Naive thymus-derived CD4-positive, alpha-beta T cell (primary cell): ENCODE measurements around the gene TP53I11. TPM values are rescaled to one million over a fixed set of nuclear protein-coding genes. Genes with fewer than 3 reads are reported as not detected.

ENCODE experiments used
- ATAC-seq: fragments of 150-1000 bp; cut with Tn5 transposase; 2 replicates; pipeline ENCODE4 v1.10.0; 2021; ENCODE audit warnings: mild to moderate bottlenecking, moderate library complexity
- CTCF ChIA-PET: fragments of 350-600 bp; sonication (Branson Sonifier 250); formaldehyde crosslinking; loops from one replicate; lab custom pipeline; 2021; ENCODE audit warnings: antibody characterized with exemption; lab: Charles Lee
- POLR2A ChIA-PET: fragments of 350-600 bp; sonication (Branson Sonifier 250); formaldehyde crosslinking; loops from one replicate; lab custom pipeline; 2021; ENCODE audit warnings: antibody characterized with exemption, inconsistent platforms; lab: Charles Lee
- DNase-seq, 9 donors: peaks; one replicate each; pipeline versions ENCODE4 v3.0.0 to v3.0.0-alpha.2; 2020 to 2022; ENCODE audit warnings: mixed read lengths in 1 of 9
- H3K27ac ChIP-seq: one replicate; pipeline ENCODE4 v1.7.0; 2013; ENCODE audit warnings: mild to moderate bottlenecking, low read depth, low read length, moderate library complexity
- H3K27me3 ChIP-seq, 2 donors: one replicate each; pipeline ENCODE4 v1.7.0; 2013; ENCODE audit warnings: low read length in 2 of 2, mild to moderate bottlenecking in 2 of 2, moderate library complexity in 2 of 2; ENCODE audit not compliant: control insufficient read depth in 2 of 2, insufficient read depth in 2 of 2
- H3K36me3 ChIP-seq, 3 experiments: 1 replicate in 2 of 3; 2 replicates in 1 of 3; pipeline ENCODE4 v1.7.0; 2013; ENCODE audit warnings: low read length in 3 of 3, mild to moderate bottlenecking in 3 of 3, moderate library complexity in 1 of 3; ENCODE audit not compliant: insufficient read depth in 3 of 3, control insufficient read depth in 2 of 3
- H3K4me1 ChIP-seq, 2 donors: one replicate each; pipeline ENCODE4 v1.7.0; 2013; ENCODE audit warnings: low read length in 2 of 2, mild to moderate bottlenecking in 2 of 2, moderate library complexity in 1 of 2; ENCODE audit not compliant: control insufficient read depth in 2 of 2, insufficient read depth in 2 of 2
- H3K4me3 ChIP-seq: 2 replicates; pipeline ENCODE4 v1.7.0; 2013; ENCODE audit warnings: mild to moderate bottlenecking, low read length
- H3K9me3 ChIP-seq, 3 experiments: 1 replicate in 2 of 3; 2 replicates in 1 of 3; pipeline ENCODE4 v1.7.0; 2013; ENCODE audit warnings: low read length in 3 of 3; ENCODE audit not compliant: control insufficient read depth in 2 of 3
- H3K27ac Mint-ChIP-seq, 9 donors: one replicate each; pipeline ENCODE4 v1.8.0; 2020 to 2022; ENCODE audit warnings: mixed read lengths in 9 of 9, mild to moderate bottlenecking in 8 of 9, moderate library complexity in 5 of 9, inconsistent platforms in 2 of 9
- H3K27me3 Mint-ChIP-seq, 5 donors: one replicate each; pipeline ENCODE4 v1.8.0; 2021 to 2022; ENCODE audit warnings: mixed read lengths in 5 of 5, mild to moderate bottlenecking in 1 of 5
- H3K36me3 Mint-ChIP-seq, 5 donors: one replicate each; pipeline ENCODE4 v1.8.0; 2020 to 2022; ENCODE audit warnings: mixed read lengths in 5 of 5, mild to moderate bottlenecking in 3 of 5, inconsistent platforms in 1 of 5
- H3K4me1 Mint-ChIP-seq, 7 donors: one replicate each; pipeline ENCODE4 v1.8.0; 2020 to 2022; ENCODE audit warnings: mixed read lengths in 7 of 7, mild to moderate bottlenecking in 3 of 7, inconsistent platforms in 1 of 7
- H3K4me3 Mint-ChIP-seq, 10 donors: one replicate each; pipeline ENCODE4 v1.8.0; 2020 to 2022; ENCODE audit warnings: mild to moderate bottlenecking in 10 of 10, mixed read lengths in 10 of 10, moderate library complexity in 6 of 10, inconsistent platforms in 2 of 10
- H3K9me3 Mint-ChIP-seq, 11 donors: one replicate each; pipeline ENCODE4 v1.8.0; 2020 to 2022; ENCODE audit warnings: mixed read lengths in 11 of 11, mild to moderate bottlenecking in 4 of 11, inconsistent platforms in 1 of 11, moderate library complexity in 1 of 11
- intact Hi-C, 2 donors: fragments of 100-400 bp; cut with micrococcal nuclease; formaldehyde crosslinking; loops; one replicate each; pipeline ENCODE4 v1.15.1; 2023
- polyA plus RNA-seq, 2 donors: library from polyadenylated mRNA; unstranded; fragments of 300-500 nt; fragmentation: Illumina TruSeq; gene quantifications; one replicate each; pipeline ENCODE4 v1.2.3, GENCODE V29; 2021
- total RNA-seq, 6 experiments: library from RNA in 5 of 6; stranded (reverse) in 5 of 6; gene quantifications; 1 replicate in 5 of 6; 2 replicates in 1 of 6; pipeline ENCODE4 v1.2.3 and lab custom pipeline; 2021 to 2026

Gene TP53I11
- total and polyA plus RNA-seq, 7 experiments from 2014 or later, result 0.35 to 7.6 (median 1.2) TPM

DNA sequence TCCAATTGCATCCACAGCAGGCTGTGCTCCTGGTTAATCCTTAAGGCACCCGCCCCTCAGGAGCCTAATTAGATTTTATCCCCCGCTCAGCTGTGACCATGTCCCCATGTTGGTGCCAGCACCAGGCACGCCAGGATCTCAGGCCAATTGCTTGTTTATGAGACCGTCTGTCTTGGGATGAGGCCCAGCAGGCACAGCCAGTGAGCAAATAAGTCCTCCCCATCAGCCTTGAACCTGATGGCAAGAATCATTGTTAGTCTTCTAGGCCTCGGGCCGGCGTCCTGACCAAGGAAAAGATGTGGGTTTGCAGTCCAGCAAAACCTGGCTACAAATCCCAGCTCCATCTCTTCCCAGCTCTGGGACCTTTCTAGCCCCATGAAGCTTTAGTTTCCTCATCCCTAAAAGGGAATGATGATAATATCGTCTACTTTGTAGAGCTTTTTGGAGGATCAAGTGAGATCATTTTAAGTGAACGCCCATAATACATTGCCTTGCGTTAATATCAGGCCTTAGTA is 57.3 kb downstream of the TP53I11 start:
- H3K4me1 ChIP-seq, result no peaks in the 10 kb centered on the region
- H3K4me3 ChIP-seq, result no peak overlapping the region
- ChIA-PET POLR2A (no interaction called here), CTCF (no interaction called here)
- peaks cover 3 to 24% (median 17%) of the 10 kb centered on the region in 5 donors for H3K36me3 Mint-ChIP-seq
- H3K4me3 Mint-ChIP-seq, result no peak overlapping the region
- no peak overlapping the region for H3K27ac ChIP-seq
- H3K27me3 Mint-ChIP-seq, result no peaks in the 10 kb centered on the region
- peaks cover 0 to 9% (median 0%) of the 10 kb centered on the region in 11 donors for H3K9me3 Mint-ChIP-seq
- DNase-seq (no peak), ATAC-seq (no peak)
- peaks cover 0 to 12% (median 4%) of the 10 kb centered on the region in 7 donors for H3K4me1 Mint-ChIP-seq
- H3K27me3 ChIP-seq, result no peaks in the 10 kb centered on the region
- H3K9me3 ChIP-seq, result no peaks in the 10 kb centered on the region
- intact Hi-C loops, result loop anchor here (5.0 kb wide), 1 partner anchor 336 kb away; no protein-coding TSS in a partner anchor
- peaks cover 0 to 13% (median 0%) of the 10 kb centered on the region in 3 experiments for H3K36me3 ChIP-seq
- peak overlapping the region in 1 of 9 donors; percentile 45 for H3K27ac Mint-ChIP-seq

DNA sequence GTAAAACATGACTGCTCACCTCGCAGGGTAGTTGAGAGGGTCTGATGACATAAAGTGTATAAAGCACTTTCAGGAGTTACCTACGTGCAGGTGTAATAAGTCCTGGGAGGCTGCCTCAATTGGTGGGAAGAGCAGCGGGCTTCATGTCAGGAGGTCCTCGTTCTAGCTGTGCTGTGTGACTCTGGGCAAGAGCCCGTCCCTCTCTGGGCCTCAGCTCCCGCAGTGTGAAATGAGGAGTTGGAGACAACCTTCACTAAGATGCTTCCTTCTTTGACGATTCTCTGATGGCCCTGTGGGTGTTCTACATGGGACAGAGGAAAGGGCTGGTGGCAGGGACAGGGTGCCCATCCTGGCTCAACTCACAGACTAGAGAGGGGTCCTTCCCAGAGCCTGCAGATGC is 57.8 kb downstream of the TP53I11 start:
- Histone ChIP-seq H3K9me3 (no peaks in the 10 kb centered on the region), H3K4me1 (no peaks in the 10 kb centered on the region), H3K4me3 (no peak overlapping the region), H3K36me3 (peaks cover 0 to 11% (median 0%) of the 10 kb centered on the region in 3 experiments), H3K27ac (no peak overlapping the region), H3K27me3 (no peaks in the 10 kb centered on the region)
- Mint-ChIP-seq H3K4me3 (no peak overlapping the region), H3K4me1 (peaks cover 0 to 10% (median 4%) of the 10 kb centered on the region in 7 donors), H3K9me3 (peaks cover 0 to 4% (median 0%) of the 10 kb centered on the region in 11 donors), H3K27me3 (no peaks in the 10 kb centered on the region), H3K27ac (no peak overlapping the region), H3K36me3 (peaks cover 3 to 19% (median 12%) of the 10 kb centered on the region in 5 donors)
- ChIA-PET POLR2A (no interaction called here), CTCF (no interaction called here)
- DNase-seq (no peak), ATAC-seq (no peak)
- intact Hi-C loops, result loop anchor here (5.0 kb wide), 1 partner anchor 336 kb away; no protein-coding TSS in a partner anchor

DNA sequence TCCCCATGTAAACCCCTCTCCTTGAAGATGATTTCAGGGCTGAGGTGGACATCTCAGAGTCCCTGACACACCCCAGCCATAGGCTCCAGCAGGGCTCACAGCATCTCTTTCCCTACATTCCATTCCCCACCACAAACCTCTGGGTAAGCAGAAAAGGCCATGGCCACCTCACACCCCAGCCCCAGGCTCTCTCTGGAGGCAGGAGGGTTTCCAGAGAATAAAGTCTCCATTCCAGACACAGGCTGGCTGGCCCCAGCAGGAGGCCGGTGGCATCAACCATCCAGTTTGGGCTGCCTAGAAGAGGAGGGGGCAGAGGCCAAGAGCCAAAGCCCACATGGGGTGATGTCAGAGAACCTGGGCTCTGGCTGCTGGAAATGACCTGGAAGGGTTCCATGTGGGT is 61.4 kb downstream of the TP53I11 start:
- peaks cover 0 to 20% (median 4%) of the 10 kb centered on the region in 5 donors for H3K36me3 Mint-ChIP-seq
- ATAC-seq (no peak), DNase-seq (no peak)
- H3K27ac Mint-ChIP-seq, result no peak overlapping the region
- H3K4me3 Mint-ChIP-seq, result no peak overlapping the region
- Histone ChIP-seq H3K4me3 (no peak overlapping the region), H3K27me3 (no peaks in the 10 kb centered on the region), H3K36me3 (no peaks in the 10 kb centered on the region), H3K4me1 (no peaks in the 10 kb centered on the region), H3K27ac (no peak overlapping the region), H3K9me3 (no peaks in the 10 kb centered on the region)
- H3K27me3 Mint-ChIP-seq, result no peaks in the 10 kb centered on the region
- H3K4me1 Mint-ChIP-seq, result peaks cover 0 to 8% (median 4%) of the 10 kb centered on the region in 7 donors
- no peaks in the 10 kb centered on the region for H3K9me3 Mint-ChIP-seq
- intact Hi-C loops, result no loop called here
- ChIA-PET POLR2A (no interaction called here), CTCF (interaction anchor here (0.8 kb wide), 2 partner anchors 22 to 772 kb away, joined by 3 to 5 read pairs; no protein-coding TSS in a partner anchor)

DNA sequence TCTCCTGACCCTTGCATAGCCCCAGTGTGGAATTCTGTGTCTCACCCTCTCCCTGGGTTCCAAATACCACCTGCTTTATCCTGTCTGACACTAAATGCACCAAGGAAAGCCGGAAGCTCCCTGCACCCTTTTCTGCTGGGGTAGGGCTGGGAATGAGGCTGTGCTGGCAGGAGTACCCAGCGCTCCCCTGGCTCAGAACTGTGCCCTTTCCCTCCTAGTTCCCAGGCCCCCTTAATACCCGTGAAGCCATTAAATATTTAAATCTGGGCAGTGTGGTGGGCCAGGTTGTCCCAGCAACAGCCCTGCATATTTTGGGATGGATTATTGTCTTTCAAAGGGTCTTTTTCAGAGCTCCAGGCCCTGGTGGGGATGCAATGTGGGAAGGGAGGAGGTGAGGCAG is 63.0 kb downstream of the TP53I11 start:
- Mint-ChIP-seq H3K9me3 (no peaks in the 10 kb centered on the region), H3K4me3 (no peak overlapping the region), H3K4me1 (peaks cover 0 to 11% (median 3%) of the 10 kb centered on the region in 7 donors), H3K36me3 (peaks cover 0 to 24% (median 7%) of the 10 kb centered on the region in 5 donors), H3K27ac (peak overlapping the region in 2 of 9 donors; percentile 41 to 54), H3K27me3 (no peaks in the 10 kb centered on the region)
- no peak for ATAC-seq
- ChIA-PET CTCF (no interaction called here), POLR2A (no interaction called here)
- DNase-seq, result no peak
- intact Hi-C loops, result no loop called here
- H3K36me3 ChIP-seq, result no peaks in the 10 kb centered on the region
- H3K27ac ChIP-seq, result no peak overlapping the region
- H3K9me3 ChIP-seq, result no peaks in the 10 kb centered on the region
- no peaks in the 10 kb centered on the region for H3K4me1 ChIP-seq
- H3K4me3 ChIP-seq, result no peak overlapping the region
- no peaks in the 10 kb centered on the region for H3K27me3 ChIP-seq

DNA sequence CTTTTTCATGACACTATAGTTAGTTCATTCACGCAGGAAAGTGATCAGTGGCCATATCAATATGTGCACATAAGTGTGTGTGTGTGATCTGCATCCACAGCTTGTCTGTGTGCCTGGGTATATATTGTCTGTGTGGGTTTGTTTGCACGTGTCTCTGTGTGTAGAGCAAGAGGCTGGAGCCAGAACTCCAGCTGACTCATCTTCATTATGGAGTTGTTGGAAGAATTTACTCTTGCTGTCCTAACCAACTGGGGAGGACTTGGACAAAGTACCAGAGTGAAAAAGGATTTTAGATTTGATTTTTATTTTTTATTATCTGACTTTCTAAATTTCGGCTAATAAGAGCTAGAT is 63.9 kb downstream of the TP53I11 start:
- no peaks in the 10 kb centered on the region for H3K27me3 Mint-ChIP-seq

DNA sequence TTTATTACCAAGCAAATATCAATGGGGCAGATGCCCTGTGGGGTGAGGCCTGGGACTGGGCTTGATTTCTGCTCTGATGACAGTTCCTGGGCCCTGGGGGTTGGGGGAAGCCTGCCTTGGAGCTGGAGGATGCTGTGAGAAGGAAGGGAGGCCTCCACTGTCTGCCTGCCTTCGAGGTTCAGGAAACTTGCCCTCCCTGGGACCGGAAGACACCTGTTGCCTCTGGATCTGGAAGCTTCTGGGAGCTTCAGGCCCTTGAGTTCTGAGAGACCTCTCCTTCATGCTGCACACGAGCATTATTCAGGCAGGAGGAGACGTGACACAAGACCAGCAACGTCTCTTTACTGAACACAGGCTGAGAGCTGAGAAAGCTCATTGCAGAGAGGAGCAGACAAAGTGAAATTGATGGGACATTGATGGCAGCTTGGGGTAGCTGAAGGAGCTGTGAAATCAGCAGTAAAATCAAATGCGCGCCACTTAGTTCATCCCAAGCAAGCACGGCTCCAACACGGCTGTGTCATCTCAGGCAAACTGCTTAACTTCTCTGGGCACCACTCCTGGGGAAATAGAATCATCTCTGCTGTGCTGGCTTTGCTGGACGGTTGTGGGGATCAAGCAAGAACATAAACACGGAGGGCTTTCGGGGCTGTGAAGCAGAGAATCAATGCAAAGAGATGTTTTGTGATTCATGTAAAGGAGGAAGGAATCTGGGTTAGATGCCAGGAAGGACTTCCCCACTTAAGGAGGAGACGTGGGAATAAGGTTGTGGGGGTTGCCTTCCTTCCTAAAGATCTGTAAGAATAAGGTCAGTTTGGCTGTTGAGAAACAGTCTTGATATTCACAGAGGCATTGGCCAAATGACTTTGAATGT is 64.5 kb downstream of the TP53I11 start:
- H3K27ac ChIP-seq, result no peak overlapping the region
- H3K4me3 ChIP-seq, result no peak overlapping the region
- no peaks in the 10 kb centered on the region for H3K9me3 Mint-ChIP-seq
- H3K36me3 ChIP-seq, result no peaks in the 10 kb centered on the region
- no peaks in the 10 kb centered on the region for H3K27me3 ChIP-seq
- no peak for ATAC-seq
- no peaks in the 10 kb centered on the region for H3K27me3 Mint-ChIP-seq
- peaks cover 0 to 29% (median 10%) of the 10 kb centered on the region in 5 donors for H3K36me3 Mint-ChIP-seq
- CTCF ChIA-PET, result no interaction called here
- intact Hi-C loops, result no loop called here
- H3K4me1 Mint-ChIP-seq, result peaks cover 0 to 8% (median 3%) of the 10 kb centered on the region in 7 donors
- H3K27ac Mint-ChIP-seq, result peak overlapping the region in 3 of 9 donors; percentile 2 to 73 (median 4)
- no peak for DNase-seq
- no peaks in the 10 kb centered on the region for H3K9me3 ChIP-seq
- H3K4me1 ChIP-seq, result no peaks in the 10 kb centered on the region
- POLR2A ChIA-PET, result no interaction called here
- H3K4me3 Mint-ChIP-seq, result no peak overlapping the region

More for the DNA sequence above, 63.9 kb downstream of the TP53I11 start:
- POLR2A ChIA-PET, result no interaction called here
- Histone ChIP-seq H3K9me3 (no peaks in the 10 kb centered on the region), H3K4me1 (no peaks in the 10 kb centered on the region), H3K27ac (no peak overlapping the region), H3K36me3 (no peaks in the 10 kb centered on the region), H3K4me3 (no peak overlapping the region), H3K27me3 (no peaks in the 10 kb centered on the region)
- intact Hi-C loops, result no loop called here
- DNase-seq (no peak), ATAC-seq (no peak)
- H3K36me3 Mint-ChIP-seq, result peaks cover 0 to 29% (median 10%) of the 10 kb centered on the region in 5 donors
- CTCF ChIA-PET, result no interaction called here
- peak overlapping the region in 1 of 9 donors; percentile 4 for H3K27ac Mint-ChIP-seq
- H3K4me3 Mint-ChIP-seq, result no peak overlapping the region
- H3K9me3 Mint-ChIP-seq, result no peaks in the 10 kb centered on the region
- peaks cover 0 to 10% (median 3%) of the 10 kb centered on the region in 7 donors for H3K4me1 Mint-ChIP-seq
